Measurements from ENCODE around the gene SLC25A11.
A peak's percentile ranks its signal among the peaks of the same experiment; 100 is the strongest.

Gene SLC25A11

GRCh38 chr17:4950746-4951204, 10.9 kb upstream of the SLC25A11 start, which contains the start of gene ENO3:
TSS of gene ENO3 (plus strand) at chr17:4951119. CDS start at chr17:4951830, 711 bp downstream.
- H3K4me1 Mint-ChIP-seq (ENCODE audit: low read depth) = peaks cover 29% of the 10 kb centered on the region
- H3K36me3 Mint-ChIP-seq (ENCODE audit: low read depth) = peaks cover 20% of the 10 kb centered on the region
- H3K4me3 Mint-ChIP-seq = peak within 1 kb of the TSS; percentile 86
- peak within 1 kb of the TSS; percentile 96 for H3K27ac Mint-ChIP-seq
- no peaks in the 10 kb centered on the region for H3K9me3 Mint-ChIP-seq
- H3K27me3 Mint-ChIP-seq = no peaks in the 10 kb centered on the region

- Mint-ChIP-seq H3K4me3 (peak overlapping the region; percentile 86), H3K27me3 (no peaks in the 10 kb centered on the region), H3K27ac (peak overlapping the region; percentile 96), H3K4me1 (ENCODE audit: low read depth) (peaks cover 35% of the 10 kb centered on the region), H3K36me3 (ENCODE audit: low read depth) (peaks cover 25% of the 10 kb centered on the region), H3K9me3 (no peaks in the 10 kb centered on the region)
Observed at GRCh38 chr17:4950075-4950745, 10.4 kb upstream of the SLC25A11 start.

GRCh38 chr17:4949321-4950074, 9.7 kb upstream of the SLC25A11 start:
- Mint-ChIP-seq H3K36me3 (ENCODE audit: low read depth) (peaks cover 32% of the 10 kb centered on the region), H3K9me3 (no peaks in the 10 kb centered on the region), H3K27me3 (no peaks in the 10 kb centered on the region), H3K4me3 (peak overlapping the region; percentile 93), H3K4me1 (ENCODE audit: low read depth) (peaks cover 42% of the 10 kb centered on the region), H3K27ac (peak overlapping the region; percentile 81)

GRCh38 chr17:4948931-4949320, 9.1 kb upstream of the SLC25A11 start:
- H3K27me3 Mint-ChIP-seq = no peaks in the 10 kb centered on the region
- peaks cover 38% of the 10 kb centered on the region for H3K36me3 Mint-ChIP-seq (ENCODE audit: low read depth)
- peak overlapping the region; percentile 93 for H3K4me3 Mint-ChIP-seq
- H3K4me1 Mint-ChIP-seq (ENCODE audit: low read depth) = peaks cover 47% of the 10 kb centered on the region
- peak overlapping the region; percentile 99 for H3K27ac Mint-ChIP-seq
- no peaks in the 10 kb centered on the region for H3K9me3 Mint-ChIP-seq

- Mint-ChIP-seq H3K4me1 (ENCODE audit: low read depth) (peaks cover 52% of the 10 kb centered on the region), H3K36me3 (ENCODE audit: low read depth) (peaks cover 41% of the 10 kb centered on the region), H3K9me3 (no peaks in the 10 kb centered on the region), H3K4me3 (peak within 1 kb of the TSS; percentile 93), H3K27ac (peak within 1 kb of the TSS; percentile 99), H3K27me3 (no peaks in the 10 kb centered on the region)
Observed at GRCh38 chr17:4948166-4948930, 8.5 kb upstream of the SLC25A11 start, which contains the start of gene PFN1. TSS of gene PFN1 (minus strand) at chr17:4948530. CDS start at chr17:4948394, 136 bp downstream.

- Mint-ChIP-seq H3K4me3 (peak overlapping the region; percentile 93), H3K4me1 (ENCODE audit: low read depth) (peaks cover 60% of the 10 kb centered on the region), H3K9me3 (no peaks in the 10 kb centered on the region), H3K27me3 (no peaks in the 10 kb centered on the region), H3K36me3 (ENCODE audit: low read depth) (peaks cover 48% of the 10 kb centered on the region), H3K27ac (peak overlapping the region; percentile 96)
Observed at GRCh38 chr17:4947411-4948165, 7.7 kb upstream of the SLC25A11 start.

- Mint-ChIP-seq H3K9me3 (no peaks in the 10 kb centered on the region), H3K4me1 (ENCODE audit: low read depth) (peaks cover 65% of the 10 kb centered on the region), H3K27ac (peak overlapping the region; percentile 98), H3K36me3 (ENCODE audit: low read depth) (peaks cover 54% of the 10 kb centered on the region), H3K4me3 (peak overlapping the region; percentile 93), H3K27me3 (no peaks in the 10 kb centered on the region)
Observed at GRCh38 chr17:4947010-4947410, 7.2 kb upstream of the SLC25A11 start.

- peak overlapping the region; percentile 98 for H3K27ac Mint-ChIP-seq
- H3K27me3 Mint-ChIP-seq = no peaks in the 10 kb centered on the region
- no peaks in the 10 kb centered on the region for H3K9me3 Mint-ChIP-seq
- H3K4me1 Mint-ChIP-seq (ENCODE audit: low read depth) = peaks cover 67% of the 10 kb centered on the region
- H3K36me3 Mint-ChIP-seq (ENCODE audit: low read depth) = peaks cover 59% of the 10 kb centered on the region
- H3K4me3 Mint-ChIP-seq = peak overlapping the region; percentile 93
Observed at GRCh38 chr17:4946312-4946976, 6.6 kb upstream of the SLC25A11 start.

GRCh38 chr17:4945944-4946280, 6.1 kb upstream of the SLC25A11 start:
- H3K27me3 Mint-ChIP-seq = no peaks in the 10 kb centered on the region
- peaks cover 64% of the 10 kb centered on the region for H3K36me3 Mint-ChIP-seq (ENCODE audit: low read depth)
- peaks cover 67% of the 10 kb centered on the region for H3K4me1 Mint-ChIP-seq (ENCODE audit: low read depth)
- H3K9me3 Mint-ChIP-seq = no peaks in the 10 kb centered on the region
- H3K27ac Mint-ChIP-seq = peak overlapping the region; percentile 98
- H3K4me3 Mint-ChIP-seq = peak overlapping the region; percentile 93

GRCh38 chr17:4945176-4945943, 5.5 kb upstream of the SLC25A11 start:
- no peaks in the 10 kb centered on the region for H3K27me3 Mint-ChIP-seq
- H3K36me3 Mint-ChIP-seq (ENCODE audit: low read depth) = peaks cover 70% of the 10 kb centered on the region
- peaks cover 61% of the 10 kb centered on the region for H3K4me1 Mint-ChIP-seq (ENCODE audit: low read depth)
- H3K27ac Mint-ChIP-seq = peak overlapping the region; percentile 98
- H3K9me3 Mint-ChIP-seq = no peaks in the 10 kb centered on the region
- peak overlapping the region; percentile 93 for H3K4me3 Mint-ChIP-seq

- H3K4me3 Mint-ChIP-seq = peak overlapping the region; percentile 93
- H3K9me3 Mint-ChIP-seq = no peaks in the 10 kb centered on the region
- peaks cover 58% of the 10 kb centered on the region for H3K4me1 Mint-ChIP-seq (ENCODE audit: low read depth)
- peaks cover 71% of the 10 kb centered on the region for H3K36me3 Mint-ChIP-seq (ENCODE audit: low read depth)
- peak overlapping the region; percentile 98 for H3K27ac Mint-ChIP-seq
- H3K27me3 Mint-ChIP-seq = no peaks in the 10 kb centered on the region
Observed at GRCh38 chr17:4944554-4945175, 4.8 kb upstream of the SLC25A11 start.

GRCh38 chr17:4944163-4944553, 4.3 kb upstream of the SLC25A11 start:
- Mint-ChIP-seq H3K27me3 (no peaks in the 10 kb centered on the region), H3K4me1 (ENCODE audit: low read depth) (peaks cover 58% of the 10 kb centered on the region), H3K27ac (peak overlapping the region; percentile 98), H3K9me3 (no peaks in the 10 kb centered on the region), H3K4me3 (peak overlapping the region; percentile 93), H3K36me3 (ENCODE audit: low read depth) (peaks cover 71% of the 10 kb centered on the region)
